Stomach (tissue), 4 donors: ENCODE data around the gene ESPL1.

Experiments used
- EP300 ChIP-seq: sonication (generic); formaldehyde crosslinking; IDR thresholded peaks from one replicate; pipeline ENCODE4 v1.6.1; 2017; ENCODE audit warnings: antibody characterized with exemption
- POLR2A ChIP-seq, 4 donors: fragments of 450-650 bp; IDR thresholded peaks; one replicate each; pipeline ENCODE4 v1.6.1; 2016; ENCODE audit warnings: antibody characterized with exemption in 4 of 4, control low read depth in 2 of 4, mild to moderate bottlenecking in 1 of 4, moderate library complexity in 1 of 4

DNA sequence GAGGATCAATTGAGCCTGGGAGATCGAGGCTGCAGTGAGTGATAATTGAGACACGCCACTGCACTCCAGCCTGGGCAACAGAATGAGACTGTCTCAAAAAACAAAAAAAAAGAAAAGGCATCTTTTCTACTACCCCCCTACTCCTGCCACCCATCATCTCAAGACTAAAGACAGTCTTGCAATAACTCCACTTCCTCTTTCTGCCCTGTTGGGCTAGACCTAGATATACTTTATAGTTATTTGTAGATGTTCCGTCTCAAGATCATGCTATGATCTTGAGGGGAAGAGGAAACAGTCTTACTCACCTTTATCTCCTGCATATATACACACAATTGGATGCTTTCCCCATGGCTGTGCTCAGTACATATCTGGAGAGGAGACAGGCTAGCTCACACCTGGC, 12.1 kb upstream of the ESPL1 start:
- TF ChIP-seq EP300 (no peak), POLR2A (IDR thresholded peaks at IDR 0.05) (no peak)
